ENCODE data around the gene PRR14L.

- TF ChIP-seq POLR2A (IDR thresholded peaks at IDR 0.05; ENCODE audit: low read length) (no peak), GATA1 (IDR thresholded peaks at IDR 0.05; ENCODE audit: low read depth, low read length) (no peak)
These were observed 97.8 kb downstream of the PRR14L start for GRCh38 chr22:31652088-31652487.
